ENCODE results near the gene ATP11B.

ATP11B gene

GRCh38 chr3:182802413-182803390 is 9.4 kb downstream of the ATP11B start:
- no peak for TF ChIP-seq CTCF (IDR thresholded peaks at IDR 0.05; ENCODE audit: low read depth, low read length, missing control alignments)
- H3K4me3 ChIP-seq (ENCODE audit: low read depth, low read length) = no peak overlapping the region
- no peak for DNase-seq (ENCODE audit: low read depth)

- TF ChIP-seq CTCF (IDR thresholded peaks at IDR 0.05; ENCODE audit: low read depth, low read length, missing control alignments) = no peak
- DNase-seq (ENCODE audit: low read depth) = no peak
- no peak overlapping the region for H3K4me3 ChIP-seq (ENCODE audit: low read depth, low read length)
These were observed 10.3 kb downstream of the ATP11B start for GRCh38 chr3:182803596-182803995.

GRCh38 chr3:182807061-182807460 is 13.8 kb downstream of the ATP11B start:
- TF ChIP-seq CTCF (IDR thresholded peaks at IDR 0.05; ENCODE audit: low read depth, low read length, missing control alignments) = no peak
- no peak for DNase-seq (ENCODE audit: low read depth)
- H3K4me3 ChIP-seq (ENCODE audit: low read depth, low read length) = no peak overlapping the region

GRCh38 chr3:182808041-182808770 is 14.9 kb downstream of the ATP11B start:
- no peak overlapping the region for H3K4me3 ChIP-seq (ENCODE audit: low read depth, low read length)
- no peak for TF ChIP-seq CTCF (IDR thresholded peaks at IDR 0.05; ENCODE audit: low read depth, low read length, missing control alignments)
- DNase-seq (ENCODE audit: low read depth) = no peak

- no peak overlapping the region for H3K4me3 ChIP-seq (ENCODE audit: low read depth, low read length)
- no peak for TF ChIP-seq CTCF (IDR thresholded peaks at IDR 0.05; ENCODE audit: low read depth, low read length, missing control alignments)
- no peak for DNase-seq (ENCODE audit: low read depth)
These were observed 16.2 kb downstream of the ATP11B start for GRCh38 chr3:182809531-182809930.

- no peak for DNase-seq (ENCODE audit: low read depth)
- no peak for TF ChIP-seq CTCF (IDR thresholded peaks at IDR 0.05; ENCODE audit: low read depth, low read length, missing control alignments)
- H3K4me3 ChIP-seq (ENCODE audit: low read depth, low read length) = no peak overlapping the region
These were observed 17.4 kb downstream of the ATP11B start for GRCh38 chr3:182810574-182811268.
